Effector CD8-positive, alpha-beta T cell (primary cell): ENCODE data around the gene TSPAN9.
A peak's percentile ranks its signal among the peaks of the same experiment; 100 is the strongest.

Experiments
- DNase-seq: peaks from one replicate; lab custom pipeline; 2025; lab: John Stamatoyannopoulos, UW
- total RNA-seq, 4 experiments: gene quantifications; one replicate each; lab custom pipeline; 2026; lab: John Stamatoyannopoulos, UW

TSPAN9 gene
- total RNA-seq = 0.62 to 7.2 (median 4.1) reads per million in 4 experiments

GRCh38 chr12:3076730-3077571, at the start of gene TSPAN9:
TSPAN9 (plus strand) TSS chr12:3077379; CDS start chr12:3201194, 123,815 bp downstream.
- peak; percentile 50 for DNase-seq

GRCh38 chr12:3028108-3028507, 49.1 kb upstream of the TSPAN9 start:
- DNase-seq = no peak

GRCh38 chr12:3030821-3031429, 46.3 kb upstream of the TSPAN9 start:
- DNase-seq = no peak

- DNase-seq = no peak
Observed at GRCh38 chr12:3032161-3032560, 45.0 kb upstream of the TSPAN9 start.

GRCh38 chr12:3032770-3033538, 44.2 kb upstream of the TSPAN9 start:
- DNase-seq = no peak

- DNase-seq = no peak
Observed at GRCh38 chr12:3033539-3033867, 43.7 kb upstream of the TSPAN9 start.

- no peak for DNase-seq
Observed at GRCh38 chr12:3034067-3034750, 43.0 kb upstream of the TSPAN9 start.

- DNase-seq = no peak
Observed at GRCh38 chr12:3035171-3035570, 42.0 kb upstream of the TSPAN9 start.

- DNase-seq = no peak
Observed at GRCh38 chr12:3035815-3036702, 41.1 kb upstream of the TSPAN9 start.

GRCh38 chr12:3036901-3037600, 40.1 kb upstream of the TSPAN9 start:
- no peak for DNase-seq

GRCh38 chr12:3038166-3038565, 39.0 kb upstream of the TSPAN9 start:
- DNase-seq = no peak

- DNase-seq = no peak
Observed at GRCh38 chr12:3038926-3039510, 38.2 kb upstream of the TSPAN9 start.

- DNase-seq = no peak
Observed at GRCh38 chr12:3040026-3040656, 37.0 kb upstream of the TSPAN9 start.

GRCh38 chr12:3040663-3041544, 36.3 kb upstream of the TSPAN9 start:
- no peak for DNase-seq

GRCh38 chr12:3041558-3042164, 35.5 kb upstream of the TSPAN9 start:
- peak; percentile 5 for DNase-seq

GRCh38 chr12:3042394-3042793, 34.8 kb upstream of the TSPAN9 start:
- no peak for DNase-seq

GRCh38 chr12:3042826-3043225, 34.4 kb upstream of the TSPAN9 start:
- DNase-seq = no peak

- DNase-seq = no peak
Observed at GRCh38 chr12:3043406-3043805, 33.8 kb upstream of the TSPAN9 start.
